ENCODE measurements around the gene TNS3. TPM values are rescaled to one million over a fixed set of nuclear protein-coding genes. Genes with fewer than 3 reads are reported as not detected.

TNS3 gene
- total RNA-seq, 4 donors from 2014 or later = 6.6 to 16.0 (median 9.6) TPM

GRCh38 chr7:47421456-47421855 lies 160.5 kb downstream of the TNS3 start:
- peaks cover 0 to 13% (median 0%) of the 10 kb centered on the region in 3 donors for H3K9me3 ChIP-seq
- TF ChIP-seq CTCF (IDR thresholded peaks at IDR 0.05) (no peak), POLR2A (IDR thresholded peaks at IDR 0.05) (no peak)
- intact Hi-C loops (cut with DNase I) = no loop called here
- whole genome bisulfite sequencing, 2 donors = 85 to 98% methylated on average over 3 to 4 of the region's 4 CpGs
- no peak overlapping the region for H3K4me3 ChIP-seq
- no peak overlapping the region for H3K27ac ChIP-seq
- DNase-seq = no peak
- H3K4me1 ChIP-seq = no peaks in the 10 kb centered on the region
- no peaks in the 10 kb centered on the region for H3K27me3 ChIP-seq
- peaks cover 0 to 27% (median 0%) of the 10 kb centered on the region in 3 donors for H3K36me3 ChIP-seq

GRCh38 chr7:47420122-47420780 lies 161.7 kb downstream of the TNS3 start:
- H3K27ac ChIP-seq = no peak overlapping the region
- intact Hi-C loops (cut with DNase I) = no loop called here
- H3K9me3 ChIP-seq = peaks cover 0 to 13% (median 0%) of the 10 kb centered on the region in 3 donors
- DNase-seq = no peak
- H3K4me3 ChIP-seq = no peak overlapping the region
- WGBS, 2 donors = 92% methylated on average over 10 to 11 of the region's 11 CpGs
- H3K4me1 ChIP-seq = no peaks in the 10 kb centered on the region
- peaks cover 0 to 30% (median 0%) of the 10 kb centered on the region in 3 donors for H3K36me3 ChIP-seq
- H3K27me3 ChIP-seq = no peaks in the 10 kb centered on the region
- TF ChIP-seq CTCF (IDR thresholded peaks at IDR 0.05) (no peak), POLR2A (IDR thresholded peaks at IDR 0.05) (no peak)

GRCh38 chr7:47419471-47419870 lies 162.4 kb downstream of the TNS3 start:
- WGBS, 2 donors = 87 to 93% methylated on average over 1 of the region's 1 CpG
- intact Hi-C loops (cut with DNase I) = no loop called here

GRCh38 chr7:47418601-47419309 lies 163.2 kb downstream of the TNS3 start:
- Histone ChIP-seq H3K9me3 (peaks cover 0 to 13% (median 0%) of the 10 kb centered on the region in 3 donors), H3K36me3 (peaks cover 0 to 38% (median 5%) of the 10 kb centered on the region in 3 donors), H3K4me3 (no peak overlapping the region), H3K4me1 (no peaks in the 10 kb centered on the region), H3K27me3 (no peaks in the 10 kb centered on the region), H3K27ac (no peak overlapping the region)
- no peak for DNase-seq
- intact Hi-C loops (cut with DNase I) = no loop called here
- WGBS, 2 donors = 59 to 70% methylated on average over 5 of the region's 5 CpGs
- TF ChIP-seq CTCF (IDR thresholded peaks at IDR 0.05) (no peak), POLR2A (IDR thresholded peaks at IDR 0.05) (no peak)

More at GRCh38 chr7:47419471-47419870, 162.4 kb downstream of the TNS3 start:
- no peak for DNase-seq
- Histone ChIP-seq H3K4me1 (no peaks in the 10 kb centered on the region), H3K9me3 (peaks cover 0 to 13% (median 0%) of the 10 kb centered on the region in 3 donors), H3K4me3 (no peak overlapping the region), H3K27ac (no peak overlapping the region), H3K36me3 (peaks cover 0 to 34% (median 0%) of the 10 kb centered on the region in 3 donors), H3K27me3 (no peaks in the 10 kb centered on the region)
- no peak for TF ChIP-seq CTCF (IDR thresholded peaks at IDR 0.05)
- TF ChIP-seq POLR2A (IDR thresholded peaks at IDR 0.05) = no peak
